H9 (cell line): ENCODE measurements around the gene LMO4. TPM values are rescaled to one million over a fixed set of nuclear protein-coding genes. Genes with fewer than 3 reads are reported as not detected.

Source experiments
- DNase-seq: peaks from one replicate; pipeline ENCODE4 v3.0.0-alpha.2; 2017
- H2AFZ ChIP-seq: one replicate; pipeline ENCODE4 v1.6.1; 2013; ENCODE audit warnings: mild to moderate bottlenecking, low read length, control low read depth, moderate library complexity
- H2AK5ac ChIP-seq: 2 replicates; pipeline ENCODE4 v1.6.1; 2013; ENCODE audit warnings: low read length, control low read depth, mixed read lengths; ENCODE audit not compliant: insufficient read length
- H2BK120ac ChIP-seq: one replicate; pipeline ENCODE4 v1.6.1; 2013; ENCODE audit warnings: low read depth, mild to moderate bottlenecking, low read length, control low read depth, inconsistent platforms; ENCODE audit not compliant: poor library complexity, severe bottlenecking
- H2BK12ac ChIP-seq: 2 replicates; pipeline ENCODE4 v1.6.1; 2013; ENCODE audit warnings: low read length, control low read depth, mixed read lengths, low read depth; ENCODE audit not compliant: insufficient read length
- H2BK15ac ChIP-seq: 2 replicates; pipeline ENCODE4 v1.6.1; 2013; ENCODE audit warnings: low read depth, low read length, control low read depth
- H2BK20ac ChIP-seq: one replicate; pipeline ENCODE4 v1.6.1; 2013; ENCODE audit warnings: low read depth, mild to moderate bottlenecking, low read length, control low read depth, inconsistent platforms; ENCODE audit not compliant: poor library complexity, severe bottlenecking
- H2BK5ac ChIP-seq: 2 replicates; pipeline ENCODE4 v1.6.1; 2013; ENCODE audit warnings: low read length, control low read depth, mixed read lengths; ENCODE audit not compliant: insufficient read length
- H3K14ac ChIP-seq: 2 replicates; pipeline ENCODE4 v1.6.1; 2013; ENCODE audit warnings: low read length, control low read depth; ENCODE audit not compliant: insufficient read depth
- H3K18ac ChIP-seq: 2 replicates; pipeline ENCODE4 v1.6.1; 2013; ENCODE audit warnings: low read depth, mild to moderate bottlenecking, mixed read lengths, low read length, control low read depth; ENCODE audit not compliant: insufficient read length
- H3K23ac ChIP-seq: 2 replicates; pipeline ENCODE4 v1.6.1; 2013; ENCODE audit warnings: low read length, control low read depth, mixed read lengths, low read depth; ENCODE audit not compliant: insufficient read length
- H3K23me2 ChIP-seq: 2 replicates; pipeline ENCODE4 v1.6.1; 2013; ENCODE audit warnings: low read depth, mild to moderate bottlenecking, mixed read lengths, low read length, control low read depth; ENCODE audit not compliant: insufficient read length, poor library complexity, severe bottlenecking
- H3K27ac ChIP-seq: 2 replicates; pipeline ENCODE4 v1.5.1; 2013; ENCODE audit warnings: low read length, control low read depth, mixed read lengths, low read depth; ENCODE audit not compliant: insufficient read length
- H3K27me3 ChIP-seq: 2 replicates; pipeline ENCODE4 v1.6.1; 2013; ENCODE audit warnings: low read length, control low read depth, inconsistent platforms; ENCODE audit not compliant: insufficient read depth
- H3K4ac ChIP-seq: 2 replicates; pipeline ENCODE4 v1.6.1; 2013; ENCODE audit warnings: low read depth, mild to moderate bottlenecking, control low read depth, inconsistent platforms, low read length, moderate library complexity
- H3K4me1 ChIP-seq: 2 replicates; pipeline ENCODE4 v1.6.1; 2013; ENCODE audit warnings: low read length, control low read depth, inconsistent platforms; ENCODE audit not compliant: insufficient read depth
- H3K4me2 ChIP-seq: 2 replicates; pipeline ENCODE4 v1.6.1; 2013; ENCODE audit warnings: low read length, control low read depth, mixed read lengths; ENCODE audit not compliant: insufficient read length, insufficient read depth
- H3K56ac ChIP-seq: 2 replicates; pipeline ENCODE4 v1.6.1; 2013; ENCODE audit warnings: low read depth, mild to moderate bottlenecking, mixed read lengths, low read length, control low read depth; ENCODE audit not compliant: insufficient read length
- H3K79me1 ChIP-seq: 2 replicates; pipeline ENCODE4 v1.6.1; 2013; ENCODE audit warnings: low read depth, mild to moderate bottlenecking, moderate library complexity, low read length, control low read depth, inconsistent platforms; ENCODE audit not compliant: insufficient read depth, poor library complexity, severe bottlenecking
- H3K79me2 ChIP-seq: 2 replicates; pipeline ENCODE4 v1.6.1; 2013; ENCODE audit warnings: low read length, control low read depth, inconsistent platforms; ENCODE audit not compliant: insufficient read depth
- H3K9ac ChIP-seq: 2 replicates; pipeline ENCODE4 v1.6.1; 2013; ENCODE audit warnings: low read length, control low read depth, mixed read lengths; ENCODE audit not compliant: insufficient read length; ENCODE audit errors: extremely low read depth
- H3K9me3 ChIP-seq: one replicate; pipeline ENCODE4 v1.6.1; 2013; ENCODE audit warnings: low read depth, low read length, inconsistent platforms; ENCODE audit not compliant: control insufficient read depth
- H3T11ph ChIP-seq: one replicate; pipeline ENCODE4 v1.6.1; 2013; ENCODE audit warnings: mild to moderate bottlenecking, low read length, control low read depth, inconsistent platforms
- H4K20me1 ChIP-seq: one replicate; pipeline ENCODE4 v1.6.1; 2013; ENCODE audit not compliant: control insufficient read depth, insufficient read length, insufficient read depth
- H4K5ac ChIP-seq: 2 replicates; pipeline ENCODE4 v1.6.1; 2013; ENCODE audit warnings: low read depth, mild to moderate bottlenecking, mixed read lengths, low read length, control low read depth; ENCODE audit not compliant: insufficient read length
- H4K8ac ChIP-seq: replicated peaks from 2 replicates; pipeline ENCODE4 v1.6.1; 2013; ENCODE audit warnings: low read length, control low read depth, mixed read lengths, low read depth; ENCODE audit not compliant: insufficient read length
- H4K91ac ChIP-seq: 2 replicates; pipeline ENCODE4 v1.6.1; 2013; ENCODE audit warnings: low read depth, mild to moderate bottlenecking, moderate library complexity, mixed read lengths, low read length, control low read depth; ENCODE audit not compliant: insufficient read length
- H3K27ac Mint-ChIP-seq, 3 experiments: 2 replicates in 2 of 3; 3 replicates in 1 of 3; pipeline ENCODE4 v1.8.0; 2020 to 2021; ENCODE audit warnings: mixed read lengths in 3 of 3, mild to moderate bottlenecking in 1 of 3, moderate library complexity in 1 of 3
- H3K27me3 Mint-ChIP-seq: 2 replicates; pipeline ENCODE4 v1.8.0; 2021; ENCODE audit warnings: low read depth, mild to moderate bottlenecking, moderate library complexity, mixed read lengths
- H3K36me3 Mint-ChIP-seq, 3 experiments: 2 replicates in 2 of 3; 3 replicates in 1 of 3; pipeline ENCODE4 v1.8.0; 2020 to 2021; ENCODE audit warnings: low read depth in 3 of 3, mixed read lengths in 3 of 3; ENCODE audit not compliant: insufficient read depth in 1 of 3
- H3K4me1 Mint-ChIP-seq, 2 experiments: 2 replicates each; pipeline ENCODE4 v1.8.0; 2020; ENCODE audit warnings: mixed read lengths in 2 of 2
- H3K4me3 Mint-ChIP-seq, 2 experiments: 2 replicates in 1 of 2; 3 replicates in 1 of 2; pipeline ENCODE4 v1.8.0; 2020 to 2021; ENCODE audit warnings: mild to moderate bottlenecking in 2 of 2, mixed read lengths in 2 of 2, moderate library complexity in 1 of 2
- H3K9me3 Mint-ChIP-seq, 2 experiments: 2 replicates in 1 of 2; 3 replicates in 1 of 2; pipeline ENCODE4 v1.8.0; 2020; ENCODE audit warnings: mild to moderate bottlenecking in 2 of 2, mixed read lengths in 2 of 2, moderate library complexity in 1 of 2
- WGBS: extraction: QIAGEN DNeasy Blood & Tissue Kit; methylation state at CpG from one replicate; pipeline ENCODE4 v1.1.7; 2013; ENCODE audit warnings: missing lambda C conversion rate, low lambda C conversion rate, mixed read lengths; ENCODE audit not compliant: insufficient read length; ENCODE audit errors: extremely low coverage; 5-methylcytosine and 5-hydroxymethylcytosine counted together
- total RNA-seq: library from RNA; stranded (reverse); gene quantifications from 2 replicates; pipeline ENCODE4 v1.2.1, GENCODE V29; 2021
- TF ChIP-seq, protein P1 (sequence below): fragments of 200-600 bp; sonication (generic); conservative IDR thresholded peaks from 3 replicates; pipeline ENCODE4 v1.8.0; 2021; ENCODE audit warnings: antibody characterized with exemption, mild to moderate bottlenecking

Gene LMO4
- total RNA-seq, 1 experiment from 2014 or later = 64.9 TPM

DNA sequence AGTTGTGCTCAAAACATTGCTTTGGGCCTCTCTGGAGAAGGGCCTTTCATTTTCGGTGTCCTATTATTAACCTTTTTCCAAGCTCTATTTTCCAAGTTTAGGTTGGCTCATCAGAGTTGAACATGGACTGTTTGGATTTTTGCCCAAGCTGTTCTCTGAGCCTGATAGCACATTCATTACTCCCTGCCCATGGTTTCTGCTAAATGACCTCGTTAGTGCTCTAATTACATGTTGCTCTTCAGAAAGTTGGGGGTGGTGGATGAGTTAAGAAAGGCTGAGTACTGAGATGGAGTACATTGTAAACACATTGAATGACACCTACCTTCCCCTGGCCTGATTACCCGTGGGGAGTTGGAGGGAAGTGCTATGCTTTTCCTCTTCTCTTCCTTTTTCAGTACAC lies 38.9 kb downstream of the LMO4 start:
- no peak overlapping the region for H3K27ac ChIP-seq
- H3K79me2 ChIP-seq = no peaks in the 10 kb centered on the region
- H2BK5ac ChIP-seq = no peak overlapping the region
- H3K4ac ChIP-seq = no peak overlapping the region
- H3K27me3 ChIP-seq = no peaks in the 10 kb centered on the region
- no peaks in the 10 kb centered on the region for H3K23me2 ChIP-seq
- no peak overlapping the region for H3K14ac ChIP-seq
- H3K56ac ChIP-seq = no peak overlapping the region
- no peak overlapping the region for H4K91ac ChIP-seq
- no peak overlapping the region for H2AFZ ChIP-seq
- H4K20me1 ChIP-seq = no peaks in the 10 kb centered on the region
- no peaks in the 10 kb centered on the region for H3K9me3 ChIP-seq
- H3K4me1 ChIP-seq = peaks cover 3% of the 10 kb centered on the region; the same call in 1 of the 2 replicates
- H4K8ac ChIP-seq = no peak overlapping the region
- Mint-ChIP-seq H3K9me3 (peaks cover 11 to 19% of the 10 kb centered on the region in 2 experiments; a peak in 4 of 5 replicates), H3K27ac (no peak overlapping the region), H3K4me3 (no peak overlapping the region), H3K36me3 (peaks cover 0 to 16% (median 3%) of the 10 kb centered on the region in 3 experiments; a peak in 5 of 7 replicates), H3K27me3 (no peaks in the 10 kb centered on the region), H3K4me1 (peaks cover 14 to 23% of the 10 kb centered on the region in 2 experiments)
- no peak overlapping the region for H2AK5ac ChIP-seq
- H2BK120ac ChIP-seq = no peak overlapping the region
- no peaks in the 10 kb centered on the region for H3K79me1 ChIP-seq
- no peak overlapping the region for H2BK20ac ChIP-seq
- H3K23ac ChIP-seq = no peak overlapping the region
- H4K5ac ChIP-seq = no peak overlapping the region
- H2BK12ac ChIP-seq = no peak overlapping the region
- no peak overlapping the region for H3K4me2 ChIP-seq
- no peak overlapping the region for H3K18ac ChIP-seq
- WGBS = no CpG with 5 or more reads among the region's 3 CpGs
- DNase-seq = no peak
- no peak overlapping the region for H2BK15ac ChIP-seq
- H3K9ac ChIP-seq = no peak overlapping the region
- H3T11ph ChIP-seq = no peak overlapping the region
- TF ChIP-seq, protein P1, sequence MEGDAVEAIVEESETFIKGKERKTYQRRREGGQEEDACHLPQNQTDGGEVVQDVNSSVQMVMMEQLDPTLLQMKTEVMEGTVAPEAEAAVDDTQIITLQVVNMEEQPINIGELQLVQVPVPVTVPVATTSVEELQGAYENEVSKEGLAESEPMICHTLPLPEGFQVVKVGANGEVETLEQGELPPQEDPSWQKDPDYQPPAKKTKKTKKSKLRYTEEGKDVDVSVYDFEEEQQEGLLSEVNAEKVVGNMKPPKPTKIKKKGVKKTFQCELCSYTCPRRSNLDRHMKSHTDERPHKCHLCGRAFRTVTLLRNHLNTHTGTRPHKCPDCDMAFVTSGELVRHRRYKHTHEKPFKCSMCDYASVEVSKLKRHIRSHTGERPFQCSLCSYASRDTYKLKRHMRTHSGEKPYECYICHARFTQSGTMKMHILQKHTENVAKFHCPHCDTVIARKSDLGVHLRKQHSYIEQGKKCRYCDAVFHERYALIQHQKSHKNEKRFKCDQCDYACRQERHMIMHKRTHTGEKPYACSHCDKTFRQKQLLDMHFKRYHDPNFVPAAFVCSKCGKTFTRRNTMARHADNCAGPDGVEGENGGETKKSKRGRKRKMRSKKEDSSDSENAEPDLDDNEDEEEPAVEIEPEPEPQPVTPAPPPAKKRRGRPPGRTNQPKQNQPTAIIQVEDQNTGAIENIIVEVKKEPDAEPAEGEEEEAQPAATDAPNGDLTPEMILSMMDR = no peak
